GM19099 (cell line): ENCODE data around the gene NOBOX.
"Not testable (repeated sequence)": the region's sequence is repeated elsewhere in the genome, so short reads cannot be mapped to it uniquely, and the experiment has no call there.

ENCODE experiments used
- POLR2A ChIP-seq: IDR thresholded peaks from 3 replicates; pipeline ENCODE4 v1.6.1; 2011; ENCODE audit warnings: low read depth; ENCODE audit not compliant: insufficient read length; ENCODE audit errors: extremely low read depth

Gene NOBOX

DNA sequence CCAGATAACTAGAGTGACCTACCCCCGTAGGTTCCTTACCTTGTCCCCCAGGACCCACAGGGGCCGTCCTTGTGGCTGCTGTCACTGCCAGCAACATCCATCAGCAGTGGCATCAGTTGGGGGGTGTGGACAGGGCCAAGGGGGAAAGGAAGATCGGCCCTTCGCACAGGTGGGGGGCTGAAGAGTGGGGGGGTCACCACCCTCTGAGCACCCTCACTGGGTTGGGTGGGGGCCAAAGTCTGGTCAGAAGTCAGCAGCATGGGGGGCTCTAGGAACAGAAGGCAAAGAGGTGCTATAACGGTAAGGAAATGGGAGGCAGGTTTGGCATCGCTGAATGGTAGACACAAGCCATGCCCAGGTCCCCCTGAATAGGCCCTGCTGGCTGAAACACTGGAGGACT lies 4.6 kb downstream of the NOBOX start:
- no peak for TF ChIP-seq POLR2A

DNA sequence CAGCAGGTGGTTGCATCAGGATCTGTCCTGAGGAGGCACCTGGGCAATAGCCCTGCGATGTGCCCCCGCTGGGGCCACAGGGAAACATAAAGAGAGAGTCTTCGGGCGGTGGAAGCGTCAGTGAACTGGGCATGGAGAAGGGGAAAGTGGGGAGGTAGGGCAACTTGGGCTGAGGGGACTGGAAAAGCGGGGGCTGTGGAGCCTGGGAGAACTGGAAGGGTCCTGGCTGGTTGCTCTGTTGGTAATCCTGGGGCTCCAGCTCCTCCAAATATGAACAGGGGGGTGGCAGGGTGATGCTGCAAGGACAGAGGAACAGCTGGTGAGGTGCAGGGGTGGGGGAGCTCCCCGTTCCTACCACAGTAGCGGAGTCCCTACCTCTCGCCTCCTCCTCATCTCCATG lies 5.2 kb downstream of the NOBOX start:
- no peak for TF ChIP-seq POLR2A

DNA sequence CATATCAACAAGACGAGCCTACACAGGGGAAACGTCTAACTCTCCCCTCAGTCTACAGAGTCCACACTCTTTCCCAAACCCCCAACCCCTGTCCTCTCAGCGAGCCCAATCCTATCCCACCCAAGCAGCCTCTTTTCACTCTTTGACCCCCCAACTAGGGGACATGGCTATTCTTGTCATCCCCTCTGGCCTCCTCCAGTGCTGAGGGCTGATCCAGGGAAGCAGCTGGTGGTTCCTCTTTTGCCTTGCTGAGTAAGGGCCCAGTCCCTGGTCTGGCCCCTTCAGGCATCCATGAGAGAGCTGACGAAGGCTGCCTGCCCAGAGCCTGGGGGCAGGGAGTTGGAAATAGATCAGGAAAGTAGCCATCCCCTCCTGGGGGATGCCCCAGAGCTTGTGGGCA lies 6.4 kb downstream of the NOBOX start:
- TF ChIP-seq POLR2A = no peak

DNA sequence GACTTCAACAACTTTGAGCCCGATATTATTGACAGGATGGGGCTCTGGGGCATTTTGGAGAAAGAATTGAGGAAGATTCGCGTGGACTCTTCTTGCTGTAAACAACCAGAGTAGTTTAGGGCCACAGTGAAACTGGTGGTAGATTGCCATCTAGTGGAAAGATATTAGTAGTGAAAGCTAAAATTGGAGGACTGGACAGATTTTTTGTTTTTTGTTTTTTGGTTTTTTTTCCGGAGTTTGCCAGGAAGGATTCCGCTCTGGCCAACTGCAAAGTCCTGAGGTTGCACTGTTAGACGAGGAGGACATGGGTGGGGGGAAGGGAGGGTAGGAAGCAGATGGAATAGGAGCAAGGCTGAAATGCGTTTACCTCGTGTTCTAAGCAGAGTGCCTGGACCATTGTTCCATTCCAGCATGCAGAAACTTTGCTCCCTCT lies 11.7 kb downstream of the NOBOX start:
- no peak for TF ChIP-seq POLR2A

DNA sequence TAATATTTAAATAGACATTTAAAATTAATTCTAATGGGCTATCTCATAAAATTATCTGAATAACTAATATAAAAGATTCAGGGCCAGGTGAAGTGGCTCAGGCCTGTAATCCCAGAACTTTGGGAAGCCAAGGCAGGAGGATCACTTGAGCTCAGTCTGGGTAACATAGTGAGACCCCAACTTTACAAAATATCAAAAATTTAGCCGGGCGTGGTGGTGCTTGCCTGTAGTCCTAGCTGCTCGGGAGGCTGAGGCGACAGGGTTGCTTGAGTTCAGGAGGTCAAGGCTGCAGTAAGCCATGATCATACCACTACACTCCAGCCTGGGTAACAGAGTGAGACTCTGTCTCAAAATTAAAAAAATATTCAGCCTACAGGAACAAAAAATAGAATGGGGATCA lies 12.5 kb downstream of the NOBOX start:
- TF ChIP-seq POLR2A = no peak

DNA sequence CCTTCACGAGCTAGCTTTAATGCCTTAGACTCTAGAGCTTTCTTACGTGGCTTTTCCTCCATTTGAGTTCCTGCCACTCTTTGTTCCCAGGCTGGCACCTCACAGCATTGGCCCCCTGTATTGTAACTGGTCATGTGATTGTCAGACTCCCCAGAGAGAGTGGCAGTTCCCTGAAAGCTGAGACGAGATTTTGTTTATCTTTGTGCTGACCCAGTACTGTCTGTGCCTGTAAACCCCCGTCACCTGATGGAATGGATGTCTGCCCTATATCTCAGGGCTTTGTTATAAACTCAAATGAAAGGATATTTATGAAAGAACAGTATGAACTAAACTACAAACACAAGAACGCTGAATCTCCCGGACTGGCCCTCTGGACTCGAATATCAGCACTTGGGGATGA lies 13.0 kb downstream of the NOBOX start:
- TF ChIP-seq POLR2A = no peak

DNA sequence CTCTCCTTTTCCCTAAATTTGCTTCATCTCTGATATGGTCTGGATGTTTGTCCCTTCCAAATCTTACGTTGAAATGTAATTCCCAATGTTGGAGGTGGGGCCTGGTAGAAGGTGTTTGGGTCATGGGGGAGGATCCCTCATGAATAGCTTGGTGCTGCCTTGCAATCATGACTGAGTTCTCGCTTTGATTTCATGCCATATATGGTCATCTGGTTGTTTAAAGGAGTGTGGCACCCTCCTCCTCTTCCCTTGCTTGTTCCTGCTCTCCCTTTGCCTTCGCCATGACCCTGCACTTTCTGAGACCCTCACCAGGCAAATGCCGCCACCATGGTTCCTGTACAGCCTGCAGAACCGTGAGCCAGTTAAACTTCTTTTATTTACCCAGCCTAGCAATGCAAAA lies 14.5 kb downstream of the NOBOX start:
- TF ChIP-seq POLR2A = no peak

DNA sequence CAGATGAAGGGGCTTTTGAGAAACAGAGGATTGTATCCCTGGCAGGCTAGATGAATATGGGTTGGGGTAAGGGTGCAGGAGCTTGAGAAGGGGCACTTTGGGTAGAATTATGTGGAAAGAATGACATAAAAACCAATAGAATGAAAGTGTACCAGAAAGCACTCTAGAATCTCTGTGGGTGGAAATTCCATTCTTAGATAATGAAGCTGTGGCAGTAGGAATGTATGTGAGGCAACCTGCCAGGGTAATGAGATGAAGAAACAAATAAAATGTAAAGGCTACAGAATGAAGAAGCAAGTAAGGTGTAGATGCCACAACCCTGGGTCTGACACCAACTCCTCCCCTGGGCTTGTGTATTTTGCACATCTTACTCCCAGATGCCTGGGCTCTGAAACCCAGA lies 16.8 kb downstream of the NOBOX start:
- TF ChIP-seq POLR2A = no peak

DNA sequence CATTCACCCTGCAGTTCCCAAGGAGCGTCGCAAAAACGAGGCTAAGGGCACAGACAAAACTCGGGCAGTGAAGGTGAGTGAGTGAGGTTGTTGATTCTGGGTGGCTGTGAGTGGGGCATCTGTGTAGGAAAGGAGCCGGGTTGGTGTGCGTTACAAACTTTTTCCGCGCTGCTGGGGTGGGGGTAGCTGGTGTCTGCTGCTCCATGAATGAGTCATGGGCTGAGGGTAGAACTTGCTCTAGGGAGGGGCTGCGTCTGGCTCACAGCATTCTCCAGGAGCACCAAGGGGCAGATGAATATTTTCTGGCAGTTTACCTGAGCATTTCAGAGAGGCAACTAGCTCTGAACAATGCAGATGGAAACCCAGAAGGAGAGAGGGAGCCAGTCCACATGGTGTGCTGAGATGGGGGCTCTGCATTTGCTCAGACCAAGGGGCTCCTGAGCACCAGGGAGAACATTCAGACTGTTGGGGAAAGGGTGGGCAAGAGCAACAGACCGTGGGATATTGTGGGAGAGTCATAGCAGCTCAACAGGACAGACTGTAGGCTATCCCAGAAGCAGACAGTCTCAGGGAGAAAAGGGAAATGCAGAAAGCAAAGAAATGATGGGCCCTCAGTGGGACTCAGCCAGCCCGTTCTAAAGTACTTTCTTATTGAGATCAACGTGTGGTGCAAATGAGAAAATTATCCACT lies 18.8 kb downstream of the NOBOX start:
- TF ChIP-seq POLR2A = no peak

DNA sequence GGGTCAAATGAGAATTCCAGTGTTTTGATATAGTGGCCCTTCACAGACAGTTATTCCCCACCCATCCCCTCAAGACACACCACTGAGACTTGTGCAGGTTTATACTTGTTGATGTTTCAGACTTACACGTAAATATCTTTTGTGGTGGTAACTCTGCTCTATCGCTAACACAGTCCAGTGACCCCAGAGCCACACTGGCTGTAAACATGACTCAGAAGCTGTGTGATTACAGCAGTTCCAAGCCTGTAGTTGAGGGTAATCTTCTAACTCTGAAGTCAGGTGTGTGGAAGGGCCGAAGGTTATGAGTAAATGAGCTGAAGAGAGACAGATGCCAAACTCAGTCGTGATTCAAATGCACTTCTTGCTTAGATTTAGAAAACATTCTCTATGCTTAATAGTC lies 19.4 kb downstream of the NOBOX start:
- TF ChIP-seq POLR2A = no peak

DNA sequence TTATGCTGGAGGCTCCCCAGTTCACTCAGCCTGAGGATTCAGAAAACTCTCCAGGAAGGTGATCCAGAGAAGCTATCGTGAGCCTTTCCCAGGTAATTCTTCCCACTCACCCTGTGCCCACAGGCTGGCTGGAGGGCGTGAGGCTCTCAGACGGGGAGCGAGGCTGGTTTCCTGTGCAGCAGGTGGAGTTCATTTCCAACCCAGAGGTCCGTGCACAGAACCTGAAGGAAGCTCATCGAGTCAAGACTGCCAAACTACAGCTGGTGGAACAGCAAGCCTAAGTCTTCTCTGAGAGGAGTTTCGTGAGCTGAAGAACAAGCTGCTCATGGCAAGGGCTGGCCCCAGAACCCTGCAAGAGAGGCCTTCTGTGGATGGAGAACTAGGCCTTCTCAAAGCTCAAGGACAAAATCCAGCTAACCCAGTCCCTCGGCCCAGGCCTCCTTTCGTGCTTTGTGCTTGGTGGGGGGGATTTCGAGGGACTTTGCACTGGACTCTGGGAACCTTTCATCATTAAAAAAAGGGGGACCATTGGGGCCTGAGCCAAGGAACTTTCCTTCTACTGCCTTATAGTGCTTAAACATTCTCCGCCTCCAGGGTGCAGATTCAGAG lies 23.6 kb downstream of the NOBOX start:
- no peak for TF ChIP-seq POLR2A

DNA sequence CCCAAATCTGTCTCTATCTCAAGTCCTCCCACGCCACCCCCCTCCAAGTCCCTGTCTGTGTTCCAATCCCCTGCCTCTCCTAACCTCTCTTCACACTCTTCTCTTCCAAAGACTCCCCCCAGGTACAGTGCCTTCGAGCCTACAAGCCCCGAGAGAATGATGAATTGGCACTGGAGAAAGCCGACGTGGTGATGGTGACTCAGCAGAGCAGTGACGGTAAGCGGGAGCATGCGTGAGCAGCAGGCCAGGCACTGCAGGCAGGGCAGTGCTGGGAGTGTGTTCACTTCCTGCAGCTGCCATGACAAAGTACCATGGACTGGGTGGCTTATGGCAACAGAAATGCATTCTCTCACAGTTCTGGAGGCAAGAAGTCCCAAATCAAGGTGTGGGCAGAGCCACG lies 24.8 kb downstream of the NOBOX start:
- no peak for TF ChIP-seq POLR2A

DNA sequence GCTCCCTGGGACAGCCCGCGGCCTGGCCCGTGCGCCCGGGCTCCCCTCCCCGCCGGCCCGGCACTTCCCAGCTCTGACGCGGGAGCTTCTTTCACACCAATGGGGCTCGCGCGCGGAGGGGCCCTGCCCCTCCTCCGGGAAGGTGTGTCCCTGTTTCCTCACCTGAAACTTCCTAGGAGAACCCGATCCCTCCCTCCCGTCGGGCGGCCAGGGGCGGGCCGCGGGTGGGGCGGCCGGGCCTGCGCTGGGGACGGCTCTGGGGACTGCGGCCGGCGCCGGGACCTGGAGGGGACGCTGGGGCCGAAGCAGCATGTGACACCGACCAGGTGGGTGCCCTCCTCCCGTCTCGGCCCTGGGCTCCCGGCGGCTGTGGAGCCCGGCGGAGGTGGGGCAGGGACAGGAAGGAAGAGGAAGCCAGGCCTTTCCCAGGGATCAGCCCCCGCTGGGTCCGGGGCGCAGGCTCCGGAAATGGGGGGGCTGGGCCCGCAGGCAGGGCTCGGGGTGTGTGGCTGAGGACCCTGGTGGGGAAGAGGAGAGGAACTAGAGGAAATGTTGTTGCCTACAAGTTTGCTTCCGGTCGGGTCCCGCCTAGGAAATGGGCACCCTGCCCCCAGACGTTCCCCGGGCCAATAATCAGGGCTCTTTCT lies 48.2 kb downstream of the NOBOX start, which contains the start of gene ARHGEF5:
ARHGEF5 (plus strand) TSS at position 227 of the 647 bp plus-strand sequence. CDS start 7,268 bp downstream, outside the sequence.
- not testable (repeated sequence) for TF ChIP-seq POLR2A
